ENCODE data around the gene CPNE7.
"Not testable (repeated sequence)": the region's sequence is repeated elsewhere in the genome, so short reads cannot be mapped to it uniquely, and the experiment has no call there.

CPNE7 gene

DNA sequence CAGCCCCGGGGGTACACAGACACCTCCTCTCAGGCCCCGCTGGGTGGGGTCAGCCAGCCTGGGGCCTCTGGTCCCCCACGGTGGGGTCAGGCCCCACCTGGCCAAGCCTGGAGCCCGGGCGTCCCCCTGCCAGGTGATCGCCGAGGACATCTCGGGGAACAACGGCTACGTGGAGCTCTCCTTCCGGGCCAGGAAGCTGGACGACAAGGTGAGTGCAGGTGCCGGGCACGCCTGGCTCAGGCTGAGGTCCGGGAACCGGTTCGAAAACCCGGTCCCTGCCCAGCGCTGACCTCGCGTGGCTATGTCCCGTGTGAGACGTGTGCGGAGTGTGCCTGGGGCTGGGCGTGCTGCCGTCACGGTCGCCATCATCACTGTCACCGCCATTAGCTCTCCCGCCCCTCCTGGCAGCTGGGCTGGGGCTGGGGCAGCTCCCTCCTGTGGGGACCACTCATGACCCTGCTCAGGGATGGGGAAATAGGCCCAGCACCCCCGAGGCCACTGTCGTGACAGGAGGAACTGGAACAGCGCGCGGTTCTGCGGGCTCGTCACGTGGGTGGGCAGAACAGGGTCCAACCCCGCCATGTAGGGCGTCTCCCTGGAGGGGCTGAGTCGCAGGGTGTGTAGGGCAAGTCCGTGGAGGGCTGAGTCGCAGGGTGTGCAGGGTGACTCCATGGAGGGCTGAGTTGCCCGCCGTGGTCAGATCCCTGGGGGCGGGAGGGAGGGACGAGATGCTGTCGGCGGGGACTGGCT lies 8.5 kb downstream of the CPNE7 start:
- no peak for DNase-seq

DNA sequence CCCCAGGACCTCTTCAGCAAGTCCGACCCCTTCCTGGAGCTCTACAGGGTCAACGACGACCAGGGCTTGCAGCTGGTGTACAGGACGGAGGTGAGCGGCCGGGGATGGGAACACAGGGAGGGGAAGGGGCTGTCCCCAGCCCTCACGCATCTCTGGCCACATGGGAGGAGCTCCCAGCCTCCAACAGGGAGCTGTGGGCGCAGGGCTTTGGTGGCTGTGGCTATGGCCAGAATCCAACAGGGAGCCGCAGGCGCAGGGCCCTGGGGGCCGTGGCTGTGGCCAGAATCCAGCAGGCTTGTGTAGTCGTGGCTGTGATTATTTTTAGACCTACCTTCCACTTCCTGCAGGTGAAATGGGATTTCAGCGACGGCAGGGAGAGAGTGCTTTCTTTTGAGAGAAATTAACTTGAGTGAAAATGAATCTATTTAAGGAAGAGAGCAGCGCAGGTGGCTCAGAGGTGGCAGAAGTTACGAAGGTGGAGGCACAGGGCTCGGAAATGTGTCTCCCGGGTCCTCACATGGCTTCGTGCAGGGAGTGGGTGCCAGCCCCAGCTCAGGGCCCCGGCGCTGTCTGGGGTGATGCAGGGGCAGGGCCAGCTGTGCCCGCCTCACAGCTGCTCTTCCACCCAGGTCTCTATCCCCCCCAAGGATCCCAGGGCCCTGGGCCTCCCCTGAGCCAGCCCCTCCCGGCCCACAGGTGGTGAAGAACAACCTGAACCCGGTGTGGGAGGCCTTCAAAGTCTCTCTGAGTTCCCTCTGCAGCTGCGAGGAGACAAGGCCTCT lies 9.4 kb downstream of the CPNE7 start:
- no peak for DNase-seq

DNA sequence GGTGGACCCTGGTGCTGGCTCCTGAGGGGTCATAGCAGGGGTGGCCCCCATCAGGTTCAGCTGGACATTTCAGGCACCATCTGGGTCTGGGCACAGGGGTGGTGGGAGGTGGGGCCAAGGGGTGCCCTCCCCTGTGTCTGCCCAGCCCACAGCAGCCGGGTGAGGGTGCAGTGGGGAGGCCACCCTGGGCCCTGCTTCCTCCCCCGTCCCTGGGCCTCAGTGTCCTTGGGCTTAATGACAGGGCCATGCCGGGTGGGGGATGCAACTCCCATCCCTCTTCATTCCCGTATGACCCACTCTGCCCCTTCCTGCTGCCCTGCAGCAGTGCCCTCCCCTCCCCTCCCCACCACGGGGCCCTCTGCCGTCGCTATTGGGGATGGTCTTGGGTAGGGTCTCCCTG lies 10.7 kb downstream of the CPNE7 start:
- no peak for DNase-seq

DNA sequence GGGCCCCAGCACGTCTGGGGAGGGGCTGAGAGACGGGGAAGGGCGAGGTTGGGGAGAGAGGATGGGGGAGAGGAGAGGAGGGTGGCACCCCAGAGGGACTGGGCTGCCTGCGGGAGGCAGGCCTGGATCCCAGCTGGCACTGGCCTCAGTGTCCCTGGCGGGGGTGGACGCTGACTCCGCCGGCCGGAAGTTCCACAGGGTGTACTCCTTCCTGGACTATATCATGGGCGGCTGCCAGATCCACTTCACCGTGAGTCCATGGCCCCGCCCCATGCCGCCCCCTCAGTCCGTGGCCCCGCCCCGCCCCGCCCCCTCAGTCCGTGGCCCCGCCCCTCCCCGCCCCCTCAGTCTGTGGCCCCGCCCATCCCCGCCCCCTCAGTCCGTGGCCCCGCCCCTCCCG lies 11.3 kb downstream of the CPNE7 start:
- peak; percentile 31 for DNase-seq

DNA sequence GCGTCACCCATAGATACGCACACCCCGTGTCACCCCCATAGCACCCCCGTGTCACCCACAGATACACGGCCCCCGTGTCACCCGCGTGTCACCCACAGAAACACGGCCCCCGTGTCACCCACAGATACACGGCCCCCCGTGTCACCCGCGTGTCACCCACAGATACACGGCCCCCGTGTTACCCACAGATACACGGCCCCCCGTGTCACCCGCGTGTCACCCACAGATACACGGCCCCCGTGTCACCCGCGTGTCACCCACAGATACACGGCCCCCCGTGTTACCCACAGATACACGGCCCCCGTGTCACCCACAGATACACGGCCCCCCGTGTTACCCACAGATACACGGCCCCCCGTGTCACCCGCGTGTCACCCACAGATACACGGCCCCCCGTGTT lies 12.1 kb downstream of the CPNE7 start:
- DNase-seq: not testable (repeated sequence)

DNA sequence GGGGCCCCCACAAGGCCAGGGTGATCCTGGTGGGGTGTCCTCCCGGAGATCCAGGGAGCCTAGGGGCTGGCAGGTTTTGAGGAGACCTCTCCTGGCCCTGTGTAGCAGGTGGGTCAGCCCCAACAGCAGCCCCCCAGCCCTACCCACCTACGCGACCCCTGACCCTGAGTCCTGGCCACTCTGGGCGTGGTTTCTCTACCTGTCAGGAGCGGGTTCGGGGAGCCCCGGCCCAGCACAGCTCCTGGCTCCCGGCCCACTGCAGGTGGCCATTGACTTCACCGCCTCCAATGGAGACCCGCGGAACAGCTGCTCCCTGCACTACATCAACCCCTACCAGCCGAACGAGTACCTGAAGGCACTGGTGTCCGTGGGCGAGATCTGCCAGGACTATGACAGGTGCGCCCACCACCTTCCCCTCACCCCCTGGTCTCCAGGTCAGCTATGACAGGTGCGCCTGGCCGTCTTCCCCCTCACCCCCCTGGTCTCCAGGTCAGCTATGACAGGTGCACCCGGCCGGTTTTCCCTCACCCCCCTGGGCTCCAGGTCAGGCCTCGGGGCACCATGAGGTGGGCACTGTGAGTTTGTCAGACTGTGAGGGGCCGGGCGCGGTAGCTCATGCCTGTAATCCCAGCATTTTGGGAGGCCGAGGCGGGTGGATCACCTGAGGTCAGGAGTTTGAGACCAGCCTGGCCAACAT lies 13.0 kb downstream of the CPNE7 start:
- DNase-seq: no peak

DNA sequence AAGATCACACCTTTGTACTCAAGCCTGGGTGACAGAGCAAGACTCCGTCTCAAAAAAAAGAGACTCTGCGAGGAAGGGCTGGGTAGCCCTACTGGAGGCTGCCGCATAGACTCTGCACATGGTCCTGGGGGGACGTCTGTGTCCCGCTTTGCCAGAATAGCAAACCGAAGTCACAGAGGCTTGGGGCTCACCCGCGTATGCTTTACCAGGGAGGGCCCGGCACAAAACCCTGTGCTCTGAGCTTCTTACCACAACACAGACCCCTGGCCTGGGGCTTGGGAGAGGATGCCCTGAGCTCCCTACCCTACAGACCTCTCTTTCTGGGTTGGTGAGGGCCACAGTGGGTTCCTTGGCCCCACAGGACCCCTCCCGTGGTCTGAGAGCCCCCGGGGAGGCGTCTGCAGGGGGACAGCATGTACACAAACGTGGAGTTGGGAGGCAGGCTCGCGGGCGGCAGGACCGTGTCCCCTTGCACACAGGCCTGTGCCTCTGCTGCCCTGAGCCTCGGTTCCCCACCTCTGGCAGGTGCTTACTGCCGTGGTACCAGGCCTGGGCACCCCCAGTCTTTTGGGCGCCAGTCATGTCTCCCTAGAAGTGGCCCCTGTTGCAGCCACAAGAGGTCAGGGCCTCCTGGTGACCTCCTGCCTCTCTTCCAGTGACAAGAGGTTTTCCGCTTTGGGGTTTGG lies 13.8 kb downstream of the CPNE7 start:
- DNase-seq: no peak

DNA sequence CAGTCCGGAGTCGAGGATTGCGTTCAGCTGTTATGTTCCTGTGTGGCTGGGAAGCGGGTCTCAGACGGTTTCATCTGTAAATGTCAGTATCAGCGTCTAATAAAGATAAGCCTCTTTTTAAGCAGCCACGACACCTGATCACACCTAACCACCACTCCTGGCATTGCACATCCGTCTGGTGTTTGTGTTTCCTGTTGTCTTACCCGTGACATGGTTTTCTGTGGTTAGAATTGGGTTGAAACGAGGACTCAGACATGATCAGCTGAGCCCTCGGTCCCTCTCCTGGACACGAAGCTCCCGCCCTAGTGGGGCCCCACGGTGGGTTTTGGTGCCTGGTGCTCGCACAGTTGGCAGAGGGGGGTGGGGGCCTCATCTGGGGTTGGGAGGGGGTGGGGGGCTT lies 18.3 kb downstream of the CPNE7 start:
- no peak for DNase-seq

DNA sequence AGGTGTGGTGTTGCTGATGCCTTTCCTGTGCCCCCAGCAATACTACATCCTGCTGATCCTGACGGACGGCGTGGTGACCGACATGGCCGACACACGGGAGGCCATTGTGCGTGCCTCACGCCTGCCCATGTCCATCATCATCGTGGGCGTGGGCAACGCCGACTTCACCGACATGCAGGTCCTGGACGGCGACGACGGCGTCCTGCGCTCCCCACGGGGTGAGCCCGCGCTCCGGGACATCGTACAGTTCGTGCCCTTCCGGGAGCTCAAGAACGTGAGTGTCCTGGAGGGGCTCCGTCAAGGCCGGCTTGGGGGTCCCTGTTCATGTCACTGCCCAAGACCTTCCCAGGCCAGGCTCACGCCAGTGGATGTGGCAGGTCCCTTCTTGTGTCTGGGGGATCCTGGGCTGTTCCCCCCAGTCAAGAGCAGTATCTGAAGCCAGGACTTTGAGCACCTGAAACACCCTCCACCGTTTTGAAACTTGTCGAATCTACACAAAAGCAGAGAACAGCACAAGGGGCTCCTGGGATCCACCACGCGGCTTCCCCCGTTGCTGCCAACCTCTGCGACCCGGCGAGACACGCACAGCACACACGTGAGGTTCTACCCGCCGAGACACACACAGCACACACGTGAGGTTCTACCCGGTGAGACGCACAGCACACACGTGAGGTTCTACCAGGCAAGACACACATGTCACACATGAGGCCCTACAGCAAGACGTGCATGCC lies 19.9 kb downstream of the CPNE7 start:
- DNase-seq: no peak

DNA sequence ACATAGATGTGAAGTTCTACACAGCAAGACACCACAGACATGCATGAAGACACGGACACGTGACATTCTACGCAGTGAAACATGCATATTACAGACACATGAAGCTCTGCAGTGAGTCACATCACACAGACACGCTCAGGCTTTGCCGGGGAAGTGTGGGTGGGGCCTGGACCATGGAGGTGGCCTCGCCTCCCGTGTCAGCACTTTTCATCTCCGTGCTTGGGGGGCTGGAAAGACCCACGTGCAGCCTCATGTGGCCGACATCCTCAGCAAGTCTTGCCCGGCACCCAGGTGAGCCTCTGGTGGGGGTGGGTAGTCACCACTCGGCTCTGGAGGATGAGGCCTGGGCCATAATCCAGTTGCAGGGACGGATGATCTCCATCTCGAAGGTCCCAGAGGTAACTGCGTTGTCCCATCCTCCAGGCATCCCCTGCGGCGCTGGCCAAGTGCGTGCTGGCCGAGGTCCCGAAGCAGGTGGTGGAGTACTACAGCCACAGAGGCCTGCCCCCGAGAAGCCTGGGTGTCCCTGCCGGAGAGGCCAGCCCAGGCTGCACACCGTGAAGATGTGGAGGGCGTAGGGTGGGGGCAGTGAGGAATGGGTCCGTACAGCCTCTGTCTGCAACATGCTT lies 20.6 kb downstream of the CPNE7 start:
- DNase-seq: no peak

DNA sequence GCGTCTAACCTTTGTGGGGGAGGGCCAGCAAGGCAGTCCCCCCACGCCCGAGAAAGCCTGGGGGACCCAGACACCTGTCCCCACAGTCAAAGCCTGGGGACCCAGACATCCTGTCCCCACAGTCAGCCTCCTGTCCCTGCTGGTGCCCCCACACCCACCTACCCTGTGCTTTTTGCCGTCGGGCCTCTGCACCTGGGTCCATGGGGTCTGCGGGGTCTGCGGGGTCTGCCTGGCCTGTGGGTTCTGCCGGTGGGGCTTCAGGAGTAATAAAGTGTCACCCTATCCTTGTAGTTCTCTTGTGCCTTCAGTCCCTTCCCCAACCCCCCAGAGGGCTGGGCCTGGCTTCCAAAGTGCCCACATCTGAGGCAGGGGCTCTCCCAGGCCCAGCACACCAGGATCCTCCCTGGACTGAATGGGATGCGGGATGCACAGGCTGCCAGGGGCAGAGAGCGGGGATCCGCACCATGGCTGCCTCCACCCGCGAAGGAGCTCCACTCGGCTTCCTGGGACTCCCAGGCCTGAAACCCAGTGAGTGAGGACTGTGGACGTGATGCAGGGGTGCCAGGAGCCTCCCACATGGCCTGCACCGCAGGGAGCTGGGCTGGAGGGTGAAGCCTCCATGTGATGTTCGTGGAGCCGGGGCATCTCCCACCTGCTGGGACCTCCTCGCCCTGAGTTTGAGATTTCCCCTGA lies 21.5 kb downstream of the CPNE7 start:
- no peak for DNase-seq

DNA sequence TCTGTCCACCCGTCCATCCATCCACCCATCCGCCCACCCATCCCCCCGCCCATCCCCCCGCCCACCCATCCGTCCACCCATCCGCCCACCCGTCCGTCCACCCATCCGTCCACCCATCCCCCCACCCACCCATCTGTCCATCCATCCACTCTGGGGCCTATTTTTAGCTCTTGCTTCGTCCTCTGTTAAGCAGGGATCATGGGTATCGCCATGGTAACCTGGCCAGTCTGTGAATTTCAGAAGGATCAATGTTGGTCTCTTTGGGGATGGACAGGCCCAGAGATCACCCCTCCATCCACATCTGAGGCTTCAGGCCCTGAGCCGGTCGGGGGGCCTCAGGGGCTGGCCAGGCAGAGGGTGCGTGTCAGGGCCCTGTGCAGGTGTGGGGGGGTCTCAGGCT lies 22.6 kb downstream of the CPNE7 start:
- DNase-seq: no peak

DNA sequence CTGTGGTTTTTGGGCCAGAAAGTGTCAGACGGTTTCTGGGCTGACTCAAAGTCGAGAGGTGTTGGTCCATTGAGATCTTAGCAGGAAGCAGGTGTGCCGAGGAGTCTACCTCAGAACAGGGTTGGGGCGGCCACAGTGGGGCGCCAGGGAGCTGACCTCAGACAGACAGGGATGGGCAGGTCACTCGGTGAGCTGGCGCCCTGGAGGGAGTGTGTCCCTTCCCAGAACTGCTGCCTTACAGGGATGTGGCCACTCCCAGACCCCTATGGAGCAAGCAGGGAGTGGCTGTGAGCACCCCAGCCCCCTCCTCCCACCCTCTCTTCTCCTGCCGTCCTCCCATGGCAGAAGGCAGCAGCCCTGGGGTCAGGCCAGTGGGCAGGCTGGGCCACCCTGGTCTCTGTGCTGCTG lies 23.9 kb downstream of the CPNE7 start:
- DNase-seq: no peak

DNA sequence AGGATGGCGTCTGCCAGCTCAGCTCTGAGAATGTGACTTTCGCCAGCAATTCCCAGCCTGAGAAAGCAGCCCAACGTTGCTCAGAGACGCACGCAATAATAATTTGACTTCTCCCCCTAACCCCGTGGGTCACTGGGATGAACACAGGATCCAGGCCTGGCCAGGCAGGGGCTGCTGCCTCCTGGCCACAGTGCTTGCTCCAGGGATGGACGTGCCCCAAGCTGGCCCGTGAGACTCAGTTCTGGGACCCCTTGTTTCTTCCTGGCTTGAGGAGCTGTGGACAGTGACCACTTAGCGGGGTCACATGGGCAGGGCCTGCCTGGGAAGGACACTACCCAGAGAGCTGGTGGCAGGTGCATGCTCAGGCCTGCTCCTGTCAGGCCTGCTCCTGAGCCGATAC lies 24.3 kb downstream of the CPNE7 start:
- no peak for DNase-seq

DNA sequence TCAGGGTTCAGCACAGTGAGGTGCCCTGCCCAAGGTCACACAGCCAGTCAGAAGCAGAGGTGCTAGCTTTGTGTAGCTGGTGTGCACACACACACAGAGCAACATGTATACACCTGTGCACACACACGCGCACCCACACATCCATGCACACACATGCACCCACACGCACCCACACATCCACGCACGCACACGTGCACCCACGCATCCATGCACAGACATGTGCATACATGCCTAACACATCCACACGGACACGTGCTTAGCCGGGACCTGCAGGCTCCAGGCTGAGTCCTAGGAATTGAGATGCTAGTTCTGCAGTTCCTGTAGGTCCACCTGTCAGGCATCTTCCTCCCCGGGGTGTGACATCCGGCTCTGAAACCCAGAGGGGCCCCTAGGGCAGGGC lies 24.9 kb downstream of the CPNE7 start:
- no peak for DNase-seq

DNA sequence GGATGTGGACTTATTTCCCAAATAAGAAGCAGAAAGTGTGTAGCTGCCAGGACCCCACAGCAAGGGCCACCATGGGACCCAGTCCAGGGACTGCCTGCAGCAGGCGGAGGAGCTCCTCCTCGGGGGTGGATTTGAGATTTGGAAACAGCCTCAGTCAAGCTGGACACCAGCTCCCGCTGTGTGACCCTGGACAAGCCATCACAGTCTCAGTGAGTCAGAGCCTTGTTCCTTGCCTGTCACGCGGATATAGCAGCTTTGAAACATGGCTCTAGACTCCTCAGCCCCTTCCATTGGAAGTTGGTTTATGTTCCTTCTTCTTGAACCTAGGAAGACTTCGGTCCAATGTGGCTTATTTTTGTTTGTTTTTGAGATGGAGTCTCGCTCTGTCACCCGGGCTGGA lies 25.4 kb downstream of the CPNE7 start:
- DNase-seq: no peak

DNA sequence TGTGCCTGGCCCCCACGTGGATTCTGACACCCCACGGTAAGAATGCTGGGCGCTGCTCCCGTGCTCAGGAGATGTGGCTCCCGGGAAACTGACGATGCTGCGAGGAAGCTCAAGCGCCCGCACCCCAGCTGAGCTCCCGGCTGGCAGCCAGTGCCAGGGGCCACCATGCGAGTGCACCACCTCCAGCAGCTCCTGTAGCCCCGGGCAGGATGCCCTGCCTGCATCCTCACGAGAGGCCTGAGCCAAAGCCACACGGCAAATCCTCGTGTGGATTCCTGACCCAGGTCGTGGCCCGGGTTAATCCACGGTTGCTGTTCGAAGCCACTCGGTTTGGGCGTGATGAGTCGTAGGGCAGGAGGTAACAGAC lies 26.3 kb downstream of the CPNE7 start:
- no peak for DNase-seq

DNA sequence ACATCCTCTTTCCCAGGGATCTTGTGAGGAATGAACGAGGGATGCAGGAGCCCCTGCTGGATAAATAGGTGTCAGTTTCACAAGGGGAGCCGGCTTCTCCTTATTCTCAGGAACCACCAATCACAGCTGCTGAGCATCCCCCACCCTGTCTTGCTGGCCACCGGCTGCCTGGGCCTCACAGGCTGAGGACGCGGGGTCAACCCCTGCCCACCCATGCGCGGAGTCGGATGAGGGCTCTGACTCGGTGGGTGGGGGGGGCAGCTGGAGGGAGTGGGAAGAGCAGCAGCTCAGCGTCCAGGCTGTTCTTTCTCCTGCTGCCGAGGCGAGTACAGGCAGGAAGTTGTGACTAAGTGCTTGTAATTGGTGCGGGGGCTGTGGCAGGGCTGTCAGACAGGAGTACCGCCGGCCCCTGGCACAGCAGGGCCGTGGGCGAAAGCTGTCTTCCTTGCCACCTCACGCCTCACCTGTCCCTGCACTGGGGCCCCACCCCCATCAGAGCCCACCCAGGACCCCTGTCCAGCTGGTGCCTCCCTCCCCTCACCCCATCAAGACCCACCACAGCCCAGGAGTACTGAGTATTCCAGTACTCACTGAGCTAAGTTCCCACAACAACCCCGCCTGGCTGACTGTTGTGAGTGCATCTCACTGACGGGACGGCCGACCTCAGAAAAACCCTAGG lies 26.9 kb downstream of the CPNE7 start:
- no peak for DNase-seq

DNA sequence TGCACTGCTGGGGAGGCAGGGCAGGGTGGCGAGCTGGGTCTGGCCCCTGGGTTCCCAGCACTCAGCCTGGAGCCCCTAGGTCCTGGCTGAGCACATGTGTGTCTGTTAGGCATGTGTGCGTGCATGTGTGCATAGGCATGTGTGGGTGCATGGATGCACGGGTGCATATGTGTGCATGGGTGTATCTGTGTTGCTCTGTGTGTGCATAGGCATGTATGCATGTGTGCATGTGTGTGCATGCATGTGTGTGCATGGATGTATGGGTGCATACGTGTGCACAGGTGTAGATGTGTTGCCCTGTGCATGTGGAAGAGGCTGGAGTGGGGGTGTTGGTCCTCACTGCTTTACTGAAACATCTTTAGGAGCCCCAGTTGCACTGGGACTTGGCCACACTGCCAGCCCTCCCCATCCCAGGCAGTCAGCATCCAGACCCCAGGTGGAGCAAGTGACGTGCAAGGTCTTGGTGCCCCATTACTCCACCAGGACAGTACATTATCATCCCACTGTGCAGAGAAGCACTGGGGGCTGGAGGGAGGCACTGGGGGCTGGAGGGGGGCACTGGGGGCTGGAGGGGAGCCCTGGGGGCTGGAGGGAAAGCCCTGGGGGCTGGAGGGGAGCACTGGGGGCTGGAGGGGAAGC lies 27.5 kb downstream of the CPNE7 start:
- no peak for DNase-seq

DNA sequence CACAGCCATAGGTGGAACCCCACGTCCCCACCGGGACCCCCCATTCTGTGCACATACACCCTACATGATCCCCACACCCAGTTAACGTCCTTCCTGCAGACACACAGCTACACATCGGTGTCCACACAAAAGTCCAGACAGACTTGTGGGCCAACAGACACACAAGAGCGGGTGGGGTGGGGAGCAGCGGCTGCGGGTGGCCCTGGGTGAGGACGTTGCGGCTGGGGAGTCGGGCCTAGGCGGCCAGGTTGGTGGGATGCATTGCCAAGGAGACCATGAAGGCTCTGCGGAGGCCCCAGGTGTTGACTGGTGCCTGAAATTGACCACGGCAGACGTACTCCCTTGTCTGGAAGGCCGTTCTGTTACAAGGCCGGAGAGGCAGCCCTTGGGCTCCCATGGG lies 29.2 kb downstream of the CPNE7 start:
- no peak for DNase-seq

Measured in effector CD8-positive, alpha-beta T cell (primary cell).